AG04450 (cell line): ENCODE data around the gene EFCAB14. TPM values are rescaled to one million over a fixed set of nuclear protein-coding genes. Genes with fewer than 3 reads are reported as not detected.
"Not testable (repeated sequence)": the region's sequence is repeated elsewhere in the genome, so short reads cannot be mapped to it uniquely, and the experiment has no call there.

ENCODE experiments used
- CTCF ChIA-PET: fragments of 300-600, 350-600 bp; formaldehyde crosslinking; extraction: SDS; loops from one replicate; lab custom pipeline; 2022; ENCODE audit warnings: antibody characterized with exemption, inconsistent platforms; lab: Charles Lee
- POLR2A ChIA-PET: fragments of 350-600 bp; formaldehyde crosslinking; extraction: SDS; loops from one replicate; lab custom pipeline; 2021; ENCODE audit warnings: antibody characterized with exemption, inconsistent platforms; lab: Yijun Ruan, JAX
- DNase-seq: peaks from one replicate; pipeline ENCODE4 v3.0.0-alpha.2; 2011; ENCODE audit warnings: low read depth, low spot score
- H3K27ac ChIP-seq: one replicate; pipeline ENCODE4 v1.5.1; 2012; ENCODE audit warnings: low read depth, low read length, control low read depth
- H3K27me3 ChIP-seq: one replicate; pipeline ENCODE4 v1.6.0; 2012; ENCODE audit warnings: low read length; ENCODE audit not compliant: control insufficient read depth, insufficient read depth
- H3K4me3 ChIP-seq: 2 replicates; pipeline ENCODE4 v1.5.1; 2011; ENCODE audit warnings: mild to moderate bottlenecking, low read depth, low read length, control low read depth
- H3K9me3 ChIP-seq: 2 replicates; pipeline ENCODE4 v1.5.1; 2012; ENCODE audit warnings: low read length; ENCODE audit not compliant: control insufficient read depth, insufficient read depth
- polyA plus RNA-seq: library from polyadenylated mRNA; depleted of rRNA; stranded (reverse); fragments of >200 nt; gene quantifications from 2 replicates; pipeline ENCODE4 v1.2.3, GENCODE V29; 2011
- TF ChIP-seq, protein P1 (sequence below): IDR thresholded peaks from 2 replicates; pipeline ENCODE4 v1.5.1; 2011; ENCODE audit warnings: low read depth, low read length, control low read depth, inconsistent platforms

The EFCAB14 gene
- polyA plus RNA-seq, 1 experiment, result 69.9 TPM

DNA sequence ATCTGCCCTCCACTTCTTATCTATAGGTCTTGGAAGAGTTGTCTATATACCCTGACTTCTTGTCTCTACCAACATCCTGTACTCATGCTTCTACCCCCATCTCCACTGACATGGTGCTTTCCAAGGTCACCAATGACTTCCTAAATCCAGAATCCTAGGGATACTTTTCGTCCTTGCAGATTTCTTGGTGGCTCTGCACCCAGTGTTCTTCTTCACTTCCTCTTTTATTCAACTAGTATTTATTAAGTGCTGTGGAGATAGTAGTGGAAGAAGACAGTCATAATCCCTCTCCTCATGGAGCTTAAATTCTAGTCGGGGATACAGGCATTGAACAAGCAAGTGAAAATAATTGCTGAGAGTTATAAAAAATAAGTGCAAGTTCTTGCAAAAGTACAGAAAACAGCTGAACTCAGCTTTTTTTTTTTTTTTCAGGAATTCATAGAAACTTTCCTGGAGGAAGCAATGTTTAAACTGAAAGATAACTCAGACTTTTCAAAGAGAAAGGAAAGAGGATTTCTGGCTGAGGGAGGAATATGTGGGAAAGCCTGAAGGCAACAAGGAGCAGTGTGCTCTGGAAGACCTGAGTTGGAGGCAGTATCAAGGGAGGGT lies 41.7 kb upstream of the EFCAB14 start:
- CTCF ChIA-PET, result no interaction called here
- Histone ChIP-seq H3K27ac (no peak overlapping the region), H3K4me3 (no peak overlapping the region), H3K27me3 (no peaks in the 10 kb centered on the region), H3K9me3 (no peaks in the 10 kb centered on the region)
- DNase-seq, result no peak
- POLR2A ChIA-PET, result no interaction called here
- TF ChIP-seq, protein P1, sequence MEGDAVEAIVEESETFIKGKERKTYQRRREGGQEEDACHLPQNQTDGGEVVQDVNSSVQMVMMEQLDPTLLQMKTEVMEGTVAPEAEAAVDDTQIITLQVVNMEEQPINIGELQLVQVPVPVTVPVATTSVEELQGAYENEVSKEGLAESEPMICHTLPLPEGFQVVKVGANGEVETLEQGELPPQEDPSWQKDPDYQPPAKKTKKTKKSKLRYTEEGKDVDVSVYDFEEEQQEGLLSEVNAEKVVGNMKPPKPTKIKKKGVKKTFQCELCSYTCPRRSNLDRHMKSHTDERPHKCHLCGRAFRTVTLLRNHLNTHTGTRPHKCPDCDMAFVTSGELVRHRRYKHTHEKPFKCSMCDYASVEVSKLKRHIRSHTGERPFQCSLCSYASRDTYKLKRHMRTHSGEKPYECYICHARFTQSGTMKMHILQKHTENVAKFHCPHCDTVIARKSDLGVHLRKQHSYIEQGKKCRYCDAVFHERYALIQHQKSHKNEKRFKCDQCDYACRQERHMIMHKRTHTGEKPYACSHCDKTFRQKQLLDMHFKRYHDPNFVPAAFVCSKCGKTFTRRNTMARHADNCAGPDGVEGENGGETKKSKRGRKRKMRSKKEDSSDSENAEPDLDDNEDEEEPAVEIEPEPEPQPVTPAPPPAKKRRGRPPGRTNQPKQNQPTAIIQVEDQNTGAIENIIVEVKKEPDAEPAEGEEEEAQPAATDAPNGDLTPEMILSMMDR, result no peak

DNA sequence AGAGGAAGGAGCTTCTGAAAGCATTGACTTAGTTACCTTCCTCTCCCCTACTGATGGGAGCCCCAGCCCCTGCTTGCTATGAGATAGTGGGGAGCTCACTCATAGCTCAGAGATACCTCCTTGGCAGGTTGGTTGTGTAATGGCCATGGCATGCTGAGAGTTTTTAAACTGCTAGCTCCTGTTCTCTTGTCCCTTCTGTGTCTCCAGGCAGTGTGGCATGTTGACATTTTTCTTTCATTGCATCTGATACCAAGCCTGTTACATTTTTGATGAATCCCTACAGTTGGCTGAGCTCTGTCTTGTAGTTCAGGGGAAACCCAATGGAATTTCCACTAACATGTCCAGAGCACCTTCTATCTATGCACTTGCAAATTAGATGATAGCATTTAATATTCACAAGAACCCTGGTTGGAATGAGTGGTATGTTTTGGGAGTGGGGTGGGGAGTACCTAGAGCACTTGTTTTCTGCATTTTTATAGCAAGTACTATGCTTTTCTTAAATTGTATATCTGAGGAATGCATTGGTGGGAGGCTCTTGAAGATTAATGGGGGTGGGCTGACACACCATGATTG lies 39.1 kb upstream of the EFCAB14 start:
- POLR2A ChIA-PET, result no interaction called here
- Histone ChIP-seq H3K27ac (no peak overlapping the region), H3K9me3 (no peaks in the 10 kb centered on the region), H3K4me3 (no peak overlapping the region), H3K27me3 (no peaks in the 10 kb centered on the region)
- CTCF ChIA-PET, result interaction anchor here (1.0 kb wide), 1 partner anchor 11 kb away, joined by 3 read pairs; no protein-coding TSS in a partner anchor
- DNase-seq, result no peak
- TF ChIP-seq, protein P1, result no peak

DNA sequence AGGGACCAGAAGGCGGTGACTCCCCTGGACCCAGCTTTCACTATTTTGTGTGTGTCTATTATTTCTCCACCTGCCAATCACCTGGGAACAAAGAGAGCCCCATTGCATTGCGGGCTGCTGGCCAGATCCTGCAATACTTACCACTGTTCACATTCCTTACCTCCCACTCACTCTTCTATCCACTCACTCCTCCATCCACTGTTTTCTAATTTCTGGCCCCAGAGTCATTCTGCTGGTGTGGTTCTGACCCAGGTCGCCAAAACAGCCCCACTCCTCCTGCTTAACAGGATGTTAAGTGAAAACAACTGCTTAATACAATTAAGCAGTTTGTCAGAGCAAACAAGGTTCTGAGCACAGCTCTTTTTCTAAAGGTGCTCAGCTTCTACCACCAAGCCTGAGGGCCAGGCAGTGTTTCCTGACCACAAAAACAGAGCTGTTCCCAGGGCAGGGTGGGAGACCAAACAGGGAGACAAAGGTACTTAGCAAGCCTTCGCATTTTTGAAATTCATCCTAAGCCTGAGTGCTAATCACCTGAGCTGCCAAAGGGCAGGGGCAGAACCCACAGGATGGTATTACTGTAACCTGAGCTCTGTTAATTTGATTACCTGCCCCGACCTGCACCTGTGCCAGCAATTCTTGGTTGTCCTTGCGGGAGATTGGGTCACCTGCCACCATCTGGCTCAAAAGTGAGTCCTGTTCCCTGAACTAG lies 38.5 kb upstream of the EFCAB14 start:
- no peaks in the 10 kb centered on the region for H3K9me3 ChIP-seq
- no peak for DNase-seq
- TF ChIP-seq, protein P1, result no peak
- POLR2A ChIA-PET, result no interaction called here
- H3K4me3 ChIP-seq, result no peak overlapping the region
- CTCF ChIA-PET, result interaction anchor here (1.0 kb wide), 1 partner anchor 10 kb away, joined by 3 read pairs; no protein-coding TSS in a partner anchor
- no peak overlapping the region for H3K27ac ChIP-seq
- no peaks in the 10 kb centered on the region for H3K27me3 ChIP-seq

DNA sequence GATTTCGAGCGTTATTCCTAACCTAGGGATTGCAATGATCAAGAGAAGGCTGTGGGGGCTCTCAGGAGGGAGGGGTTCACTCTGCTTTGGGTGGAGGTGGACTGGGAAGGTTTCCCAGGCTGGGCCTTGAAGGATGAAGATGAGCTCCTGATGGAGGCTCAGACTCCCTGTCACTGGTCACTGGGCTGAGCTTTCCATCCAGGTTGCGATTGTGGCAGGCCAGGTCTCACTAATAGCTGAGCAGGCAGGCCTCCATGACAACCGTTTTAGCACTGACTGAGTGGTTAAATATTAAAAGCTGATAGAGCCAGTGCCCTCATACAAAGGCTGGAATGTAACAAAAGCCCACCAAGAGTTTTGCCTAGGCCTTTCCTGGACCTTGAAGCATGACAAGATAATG lies 36.2 kb upstream of the EFCAB14 start:
- H3K4me3 ChIP-seq, result no peak overlapping the region
- ChIA-PET CTCF (no interaction called here), POLR2A (no interaction called here)
- DNase-seq, result no peak
- H3K27me3 ChIP-seq, result no peaks in the 10 kb centered on the region
- no peaks in the 10 kb centered on the region for H3K9me3 ChIP-seq
- TF ChIP-seq, protein P1, result no peak
- no peak overlapping the region for H3K27ac ChIP-seq

DNA sequence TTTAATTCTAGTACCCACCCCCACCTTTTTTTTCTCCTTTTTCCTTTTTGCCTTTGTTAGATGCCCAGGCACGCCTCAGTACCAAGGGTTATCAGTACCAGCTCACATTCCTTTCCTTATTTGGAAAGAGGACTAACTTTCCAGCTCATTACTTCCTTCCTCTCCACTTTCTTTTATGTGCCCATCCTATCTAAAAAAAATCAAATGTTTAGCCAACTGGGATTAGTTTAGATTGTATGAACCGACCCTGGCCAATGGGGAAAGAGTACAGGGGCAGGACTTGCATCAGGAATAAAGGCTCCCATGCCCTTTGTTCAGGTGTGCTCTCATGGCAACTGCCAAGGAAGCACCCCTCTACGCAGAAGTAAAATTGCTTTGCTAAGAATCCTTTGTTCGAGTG lies 35.8 kb upstream of the EFCAB14 start:
- not testable (repeated sequence) for H3K4me3 ChIP-seq

More for the DNA sequence above, 35.8 kb upstream of the EFCAB14 start:
- POLR2A ChIA-PET, CTCF ChIA-PET, H3K27ac ChIP-seq, H3K27me3 ChIP-seq, DNase-seq, H3K9me3 ChIP-seq: not testable (repeated sequence)
